H1 (cell line): ENCODE data around the gene CPT2. TPM values are rescaled to one million over a fixed set of nuclear protein-coding genes. Genes with fewer than 3 reads are reported as not detected.

Experiments
- ATF2 ChIP-seq: IDR thresholded peaks from 2 replicates; pipeline ENCODE4 v1.6.1; 2012; ENCODE audit warnings: low read length, inconsistent platforms
- ATF3 ChIP-seq: IDR thresholded peaks from 2 replicates; pipeline ENCODE4 v1.6.1; 2011; ENCODE audit warnings: low read depth, mild to moderate bottlenecking, low read length; ENCODE audit not compliant: insufficient read depth
- BCL11A ChIP-seq, 2 experiments: IDR thresholded peaks; one replicate each; pipeline ENCODE4 v1.6.1; 2011; ENCODE audit warnings: low read depth in 2 of 2, low read length in 2 of 2, mild to moderate bottlenecking in 2 of 2
- CBX5 ChIP-seq: fragments of 300-800, 300-1000 bp; sonication (generic); IDR thresholded peaks from 2 replicates; pipeline ENCODE4 v1.7.1; 2016; ENCODE audit warnings: antibody characterized with exemption, low read length, low read depth
- CEBPB ChIP-seq: IDR thresholded peaks from 2 replicates; pipeline ENCODE4 v1.6.1; 2012; ENCODE audit warnings: low read depth, low read length
- CHD1 ChIP-seq: IDR thresholded peaks from 2 replicates; pipeline ENCODE4 v1.6.1; 2012; ENCODE audit warnings: low read depth, low read length, improper control_type of control experiment
- CTBP2 ChIP-seq: IDR thresholded peaks from 2 replicates; pipeline ENCODE4 v1.7.0; 2011; ENCODE audit warnings: borderline replicate concordance, mild to moderate bottlenecking, moderate library complexity, mixed read lengths, low read length; ENCODE audit not compliant: insufficient read depth, insufficient read length
- CTCF ChIP-seq, 3 experiments: IDR thresholded peaks; 1 replicate in 2 of 3; 2 replicates in 1 of 3; pipeline versions ENCODE4 v1.5.1 to v1.6.1; 2011; ENCODE audit warnings: low read length in 3 of 3, mild to moderate bottlenecking in 3 of 3, inconsistent platforms in 2 of 3, low read depth in 1 of 3, moderate library complexity in 1 of 3; ENCODE audit not compliant: insufficient read depth in 1 of 3; ENCODE audit errors: control extremely low read depth in 1 of 3
- GABPA ChIP-seq: IDR thresholded peaks from 2 replicates; pipeline ENCODE4 v1.6.1; 2011; ENCODE audit warnings: mild to moderate bottlenecking, low read length, moderate library complexity, borderline replicate concordance; ENCODE audit not compliant: insufficient read depth
- JUN ChIP-seq: IDR thresholded peaks from 2 replicates; pipeline ENCODE4 v1.6.1; 2011; ENCODE audit warnings: low read depth, mild to moderate bottlenecking, improper control_type of control experiment, low read length
- MAFK ChIP-seq: IDR thresholded peaks from 2 replicates; pipeline ENCODE4 v1.6.1; 2012; ENCODE audit warnings: low read depth, mild to moderate bottlenecking, improper control_type of control experiment, low read length
- PHF8 ChIP-seq: fragments of 200-600 bp; sonication (generic); conservative IDR thresholded peaks from 2 replicates; pipeline ENCODE4 v1.7.1; 2012; ENCODE audit warnings: low read depth, mild to moderate bottlenecking, inconsistent platforms, low read length, moderate library complexity
- POLR2A ChIP-seq, 2 experiments: IDR thresholded peaks; 1 replicate in 1 of 2; 2 replicates in 1 of 2; pipeline ENCODE4 v1.6.1; 2011; ENCODE audit warnings: low read depth in 2 of 2, low read length in 2 of 2, mild to moderate bottlenecking in 2 of 2; ENCODE audit errors: control extremely low read depth in 1 of 2
- RXRA ChIP-seq: IDR thresholded peaks from 2 replicates; pipeline ENCODE4 v1.6.1; 2011; ENCODE audit warnings: low read depth, mild to moderate bottlenecking, low read length, moderate library complexity; ENCODE audit not compliant: insufficient read depth
- SP4 ChIP-seq: IDR thresholded peaks from 2 replicates; pipeline ENCODE4 v1.6.1; 2012; ENCODE audit warnings: low read length, inconsistent platforms
- TBP ChIP-seq: IDR thresholded peaks from 2 replicates; pipeline ENCODE4 v1.6.1; 2011; ENCODE audit warnings: low read depth, low read length, improper control_type of control experiment
- TCF12 ChIP-seq: IDR thresholded peaks from 2 replicates; pipeline ENCODE4 v1.6.1; 2011; ENCODE audit warnings: low read depth, mild to moderate bottlenecking, low read length
- polyA plus RNA-seq, 7 experiments: library from polyadenylated mRNA; depleted of rRNA in 3 of 7; stranded (reverse) in 5 of 7; unstranded in 2 of 7; fragments of >200 nt in 5 of 7; fragments of 200-250 nt in 2 of 7; gene quantifications; 1 replicate in 5 of 7; 2 replicates in 1 of 7; 4 replicates in 1 of 7; pipeline versions ENCODE4 v1.2.1 to v1.2.3, GENCODE V29; 2011 to 2013; ENCODE audit warnings: missing spikeins in 2 of 7, mixed read lengths in 2 of 7
- total RNA-seq: library from RNA; stranded (reverse); fragmentation: NEBNext Ultra II Directional; extraction: Animal tissue kit (Norgen Biotek cat#: 25700); gene quantifications from 2 replicates; pipeline ENCODE4 v1.2.1, GENCODE V29; 2021
- TF ChIP-seq, protein P1 (sequence below): IDR thresholded peaks from 2 replicates; pipeline ENCODE4 v1.6.1; 2012; ENCODE audit warnings: inconsistent platforms

Gene CPT2
- total and polyA plus RNA-seq, 2 of the 8 experiments (the other 6 are each of a cell fraction or from before 2014, with no cell fraction given): 23.9 to 25.5 TPM

DNA sequence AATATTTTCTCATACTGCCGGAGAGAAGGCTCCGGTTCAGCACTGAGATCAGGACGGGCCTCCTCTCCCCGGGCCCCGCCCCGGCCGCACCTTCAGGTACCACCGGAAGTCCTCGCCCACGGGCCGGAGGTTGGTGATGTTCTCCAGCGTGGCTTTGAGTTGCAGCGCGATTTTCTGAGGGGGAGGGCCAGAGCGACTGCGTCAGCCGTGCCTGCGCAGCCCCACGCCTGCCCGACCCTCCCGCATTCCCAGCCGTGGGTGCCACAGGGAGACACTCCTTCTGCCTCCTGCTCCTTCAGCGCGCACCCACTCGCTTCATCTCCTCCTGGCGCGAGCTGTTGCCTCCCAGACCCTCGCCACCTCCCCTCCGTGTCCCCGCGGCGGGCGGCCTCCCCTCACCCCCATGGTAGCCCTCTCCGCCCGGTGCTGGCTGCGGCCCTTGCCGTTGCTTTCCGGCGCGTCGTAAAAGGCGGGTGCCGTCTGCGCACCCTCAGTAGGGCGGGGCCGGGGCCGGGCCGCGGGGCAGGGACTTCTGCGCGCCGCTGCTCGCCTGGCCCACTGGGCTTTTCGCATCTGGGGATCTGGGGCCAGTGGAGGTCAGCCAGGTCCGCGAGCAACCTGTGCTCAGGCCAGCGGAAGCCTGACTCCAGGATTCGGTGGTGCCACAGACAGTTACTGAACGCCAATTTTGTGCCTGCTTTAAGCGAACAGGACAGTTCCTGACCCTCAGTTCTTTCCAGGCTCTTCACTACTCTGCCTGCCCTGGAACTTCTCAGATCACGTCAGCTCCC lies 23.7 kb downstream of the CPT2 start, which contains the start of gene CZIB (continued):
- no peak for TF ChIP-seq CTCF (IDR thresholded peaks at IDR 0.05; ENCODE audit: control extremely low read depth in 1 of 3, insufficient read depth in 1 of 3, low read depth in 1 of 3, low read length in 3 of 3)
- TF ChIP-seq CEBPB: no peak
- TF ChIP-seq GABPA: peak; percentile 67; the same call in 1 of the 2 replicates
- TF ChIP-seq TBP: peak; percentile 69
- 0 out of 2 replicates have a peak, but pooled peaks have one; percentile 4 for TF ChIP-seq ATF2
- TF ChIP-seq, protein P1, sequence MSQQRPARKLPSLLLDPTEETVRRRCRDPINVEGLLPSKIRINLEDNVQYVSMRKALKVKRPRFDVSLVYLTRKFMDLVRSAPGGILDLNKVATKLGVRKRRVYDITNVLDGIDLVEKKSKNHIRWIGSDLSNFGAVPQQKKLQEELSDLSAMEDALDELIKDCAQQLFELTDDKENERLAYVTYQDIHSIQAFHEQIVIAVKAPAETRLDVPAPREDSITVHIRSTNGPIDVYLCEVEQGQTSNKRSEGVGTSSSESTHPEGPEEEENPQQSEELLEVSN: no peak
- TF ChIP-seq CTBP2: no peak
- TF ChIP-seq SP4: no peak
- TF ChIP-seq CBX5: no peak
- TF ChIP-seq TCF12: no peak
- no peak for TF ChIP-seq BCL11A (IDR thresholded peaks at IDR 0.05; ENCODE audit: low read depth in 2 of 2, low read length in 2 of 2)
- TF ChIP-seq JUN: no peak
- no peak for TF ChIP-seq CHD1
- no peak for TF ChIP-seq RXRA
- peak; percentile 100 for TF ChIP-seq PHF8
- peak; percentile 60; the same call in 1 of the 2 replicates for TF ChIP-seq ATF3
- TF ChIP-seq MAFK: no peak
- peak; percentile 44 to 82; a peak in 2 of 3 replicates for TF ChIP-seq POLR2A (IDR thresholded peaks at IDR 0.05; ENCODE audit: control extremely low read depth in 1 of 2, low read depth in 2 of 2, low read length in 2 of 2)
